PFSK-1 (cell line): ENCODE results near the gene XRCC1.

Source experiments
- FOXP2 ChIP-seq: optimal IDR thresholded peaks from 2 replicates; pipeline ENCODE3; 2011; ENCODE audit warnings: borderline replicate concordance, control low read depth, inconsistent platforms; ENCODE audit not compliant: insufficient read depth; ENCODE audit errors: extremely low read length, extremely low read depth
- POLR2AphosphoS5 ChIP-seq: IDR thresholded peaks from 2 replicates; pipeline ENCODE4 v1.6.1; 2012; ENCODE audit warnings: low read depth, mild to moderate bottlenecking, control low read depth, low read length, moderate library complexity
- SIN3A ChIP-seq: IDR thresholded peaks from 2 replicates; pipeline ENCODE4 v1.6.1; 2012; ENCODE audit warnings: mild to moderate bottlenecking, low read length, moderate library complexity, borderline replicate concordance; ENCODE audit not compliant: insufficient read depth
- TAF1 ChIP-seq: IDR thresholded peaks from 2 replicates; pipeline ENCODE4 v1.6.1; 2012; ENCODE audit warnings: low read length, control low read depth, borderline replicate concordance; ENCODE audit not compliant: insufficient read depth
- TF ChIP-seq, protein P1 (sequence below), 2 experiments: IDR thresholded peaks; 2 replicates each; pipeline versions ENCODE4 v1.6.1 to v1.8.0; 2011 to 2012; ENCODE audit warnings: low read depth in 2 of 2, low read length in 2 of 2, control low read depth in 1 of 2, inconsistent platforms in 1 of 2, mild to moderate bottlenecking in 1 of 2, moderate library complexity in 1 of 2; ENCODE audit not compliant: insufficient read depth in 1 of 2

Gene XRCC1

GRCh38 chr19:43532571-43532961 lies 42.8 kb downstream of the XRCC1 start:
- TF ChIP-seq FOXP2 (no peak), SIN3A (no peak), TAF1 (no peak), POLR2AphosphoS5 (no peak)
- TF ChIP-seq, protein P1, sequence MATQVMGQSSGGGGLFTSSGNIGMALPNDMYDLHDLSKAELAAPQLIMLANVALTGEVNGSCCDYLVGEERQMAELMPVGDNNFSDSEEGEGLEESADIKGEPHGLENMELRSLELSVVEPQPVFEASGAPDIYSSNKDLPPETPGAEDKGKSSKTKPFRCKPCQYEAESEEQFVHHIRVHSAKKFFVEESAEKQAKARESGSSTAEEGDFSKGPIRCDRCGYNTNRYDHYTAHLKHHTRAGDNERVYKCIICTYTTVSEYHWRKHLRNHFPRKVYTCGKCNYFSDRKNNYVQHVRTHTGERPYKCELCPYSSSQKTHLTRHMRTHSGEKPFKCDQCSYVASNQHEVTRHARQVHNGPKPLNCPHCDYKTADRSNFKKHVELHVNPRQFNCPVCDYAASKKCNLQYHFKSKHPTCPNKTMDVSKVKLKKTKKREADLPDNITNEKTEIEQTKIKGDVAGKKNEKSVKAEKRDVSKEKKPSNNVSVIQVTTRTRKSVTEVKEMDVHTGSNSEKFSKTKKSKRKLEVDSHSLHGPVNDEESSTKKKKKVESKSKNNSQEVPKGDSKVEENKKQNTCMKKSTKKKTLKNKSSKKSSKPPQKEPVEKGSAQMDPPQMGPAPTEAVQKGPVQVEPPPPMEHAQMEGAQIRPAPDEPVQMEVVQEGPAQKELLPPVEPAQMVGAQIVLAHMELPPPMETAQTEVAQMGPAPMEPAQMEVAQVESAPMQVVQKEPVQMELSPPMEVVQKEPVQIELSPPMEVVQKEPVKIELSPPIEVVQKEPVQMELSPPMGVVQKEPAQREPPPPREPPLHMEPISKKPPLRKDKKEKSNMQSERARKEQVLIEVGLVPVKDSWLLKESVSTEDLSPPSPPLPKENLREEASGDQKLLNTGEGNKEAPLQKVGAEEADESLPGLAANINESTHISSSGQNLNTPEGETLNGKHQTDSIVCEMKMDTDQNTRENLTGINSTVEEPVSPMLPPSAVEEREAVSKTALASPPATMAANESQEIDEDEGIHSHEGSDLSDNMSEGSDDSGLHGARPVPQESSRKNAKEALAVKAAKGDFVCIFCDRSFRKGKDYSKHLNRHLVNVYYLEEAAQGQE (IDR thresholded peaks at IDR 0.05; ENCODE audit: insufficient read depth in 1 of 2, low read depth in 2 of 2, low read length in 2 of 2), result no peak

DNA sequence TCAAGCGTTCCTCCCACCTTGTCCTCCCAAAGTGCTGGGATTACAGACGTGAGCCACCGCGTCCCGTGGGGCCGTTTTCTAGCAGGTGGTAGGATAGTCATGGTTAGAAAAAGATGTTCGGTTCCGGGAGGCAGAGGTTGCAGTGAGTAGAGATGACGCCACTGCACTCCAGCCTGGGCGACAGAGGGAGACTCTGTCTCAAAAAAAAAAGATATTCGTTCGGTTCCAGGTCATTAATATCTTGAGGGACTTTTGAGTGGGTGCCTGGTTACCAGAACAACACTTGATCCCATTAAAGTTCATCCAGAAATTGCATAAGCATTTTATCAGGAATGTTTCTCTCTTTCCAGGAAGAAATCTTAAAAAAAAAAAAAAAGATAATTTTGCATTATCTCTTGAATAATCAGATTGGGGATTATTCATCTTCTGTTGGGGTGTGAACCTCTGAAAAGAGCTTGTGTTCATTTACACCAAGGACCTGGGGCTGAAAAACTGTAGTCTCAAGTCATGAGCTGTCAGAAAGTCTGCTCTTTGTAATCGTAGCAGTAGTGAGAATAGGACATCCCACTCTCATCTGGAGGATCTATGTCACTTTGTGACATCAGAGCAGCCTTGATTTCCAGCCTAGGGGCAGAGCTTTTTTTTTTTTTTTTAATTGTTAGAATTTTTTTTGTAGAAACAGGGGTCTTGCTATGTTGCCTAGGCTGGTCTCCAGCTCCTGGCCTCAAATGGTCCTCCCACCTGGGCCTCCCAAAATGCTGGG lies 47.3 kb downstream of the XRCC1 start:
- no peak for TF ChIP-seq TAF1
- no peak for TF ChIP-seq SIN3A
- TF ChIP-seq, protein P1 (IDR thresholded peaks at IDR 0.05; ENCODE audit: insufficient read depth in 1 of 2, low read depth in 2 of 2, low read length in 2 of 2), result no peak
- no peak for TF ChIP-seq POLR2AphosphoS5
- no peak for TF ChIP-seq FOXP2

GRCh38 chr19:43526884-43527859 lies 48.2 kb downstream of the XRCC1 start, which contains the start of gene ETHE1:
TSS of gene ETHE1 (minus strand) at chr19:43527201. CDS start at chr19:43527177, 24 bp downstream.
- TF ChIP-seq FOXP2 (peak; percentile 92), SIN3A (no peak; the same call in 1 of the 2 replicates), POLR2AphosphoS5 (peak; percentile 96), TAF1 (peak; percentile 73; the same call in 1 of the 2 replicates)
- TF ChIP-seq, protein P1 (IDR thresholded peaks at IDR 0.05; ENCODE audit: insufficient read depth in 1 of 2, low read depth in 2 of 2, low read length in 2 of 2), result 0 out of 4 replicates have a peak, but pooled peaks of 1 of the 2 experiments have one; percentile 12

DNA sequence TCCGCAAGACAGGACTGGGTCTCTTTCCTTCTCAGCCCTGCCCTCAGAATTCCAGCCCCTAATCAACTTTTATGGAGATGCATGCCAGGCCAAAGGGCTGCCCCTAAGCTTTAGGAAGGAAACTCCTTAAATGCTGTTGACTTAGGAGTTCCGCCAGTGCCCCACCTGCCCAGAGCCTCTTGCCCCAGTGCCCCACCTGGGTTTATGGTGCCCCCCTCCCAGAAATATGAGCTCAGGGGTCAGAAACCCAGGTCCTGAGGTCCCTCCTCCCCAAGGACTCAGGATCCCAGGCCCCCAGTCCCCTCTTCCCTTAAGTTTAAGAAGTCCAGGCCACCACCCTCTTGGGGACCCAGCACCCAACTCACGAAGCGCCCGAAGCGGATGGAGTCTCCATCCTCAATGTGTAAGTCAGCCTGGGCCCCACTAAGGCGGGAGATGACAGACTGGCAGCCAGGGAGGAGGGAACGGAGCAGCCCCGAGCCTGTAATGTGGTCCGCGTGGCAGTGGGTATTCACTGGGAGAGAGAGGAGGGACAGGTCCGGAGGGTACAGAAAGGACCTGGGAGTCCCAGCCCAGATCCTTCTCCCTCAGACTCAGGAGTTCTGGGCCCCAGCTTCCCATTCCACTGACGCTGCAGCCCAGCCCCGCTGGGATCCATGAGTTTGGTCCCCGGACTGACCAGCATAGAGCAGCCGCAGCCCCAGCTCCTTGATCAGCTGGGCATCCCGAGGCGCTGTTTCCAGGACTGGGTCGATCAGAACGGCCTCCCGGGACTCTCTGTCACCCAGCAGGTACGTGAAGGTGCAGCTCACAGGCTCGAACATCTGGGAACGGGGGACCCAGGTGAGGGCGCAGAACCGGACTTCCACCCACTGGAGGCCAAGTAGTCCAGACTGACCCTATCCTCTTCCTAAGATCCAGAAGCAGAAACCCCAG lies 49.2 kb downstream of the XRCC1 start:
- no peak for TF ChIP-seq POLR2AphosphoS5
- TF ChIP-seq SIN3A, result no peak
- no peak for TF ChIP-seq TAF1
- TF ChIP-seq, protein P1 (IDR thresholded peaks at IDR 0.05; ENCODE audit: insufficient read depth in 1 of 2, low read depth in 2 of 2, low read length in 2 of 2), result no peak
- no peak for TF ChIP-seq FOXP2
